NT2/D1 (cell line): ENCODE measurements around the gene CCS.

Experiments used
- DNase-seq: peaks from one replicate; pipeline ENCODE4 v3.0.0-alpha.2; 2011; ENCODE audit warnings: low read depth, low spot score
- H3K27me3 ChIP-seq: 2 replicates; pipeline ENCODE4 v1.6.0; 2011; ENCODE audit warnings: mild to moderate bottlenecking; ENCODE audit not compliant: insufficient read length, insufficient read depth
- H3K36me3 ChIP-seq: 2 replicates; pipeline ENCODE4 v1.6.1; 2011; ENCODE audit warnings: mild to moderate bottlenecking, low read length, mixed read lengths; ENCODE audit not compliant: insufficient read depth, insufficient read length
- H3K4me1 ChIP-seq: 2 replicates; pipeline ENCODE4 v1.5.1; 2011; ENCODE audit not compliant: insufficient read depth, insufficient read length
- H3K4me3 ChIP-seq: 2 replicates; pipeline ENCODE4 v1.5.1; 2011; ENCODE audit warnings: low read depth; ENCODE audit not compliant: insufficient read length
- H3K9ac ChIP-seq: 2 replicates; pipeline ENCODE4 v1.6.0; 2011; ENCODE audit warnings: low read depth; ENCODE audit not compliant: insufficient read length
- H3K9me3 ChIP-seq: 2 replicates; pipeline ENCODE4 v1.5.1; 2011; ENCODE audit warnings: mild to moderate bottlenecking, low read length; ENCODE audit not compliant: insufficient read depth
- SUZ12 ChIP-seq: IDR thresholded peaks from 2 replicates; pipeline ENCODE4 v1.6.1; 2011; ENCODE audit not compliant: insufficient read length, insufficient read depth; ENCODE audit errors: extremely low read depth
- YY1 ChIP-seq: IDR thresholded peaks from 2 replicates; pipeline ENCODE4 v1.6.1; 2011; ENCODE audit not compliant: insufficient read length, insufficient read depth
- ZNF274 ChIP-seq: IDR thresholded peaks from 2 replicates; pipeline ENCODE4 v1.6.1; 2011; ENCODE audit warnings: mild to moderate bottlenecking, low read depth, low read length

CCS gene

DNA sequence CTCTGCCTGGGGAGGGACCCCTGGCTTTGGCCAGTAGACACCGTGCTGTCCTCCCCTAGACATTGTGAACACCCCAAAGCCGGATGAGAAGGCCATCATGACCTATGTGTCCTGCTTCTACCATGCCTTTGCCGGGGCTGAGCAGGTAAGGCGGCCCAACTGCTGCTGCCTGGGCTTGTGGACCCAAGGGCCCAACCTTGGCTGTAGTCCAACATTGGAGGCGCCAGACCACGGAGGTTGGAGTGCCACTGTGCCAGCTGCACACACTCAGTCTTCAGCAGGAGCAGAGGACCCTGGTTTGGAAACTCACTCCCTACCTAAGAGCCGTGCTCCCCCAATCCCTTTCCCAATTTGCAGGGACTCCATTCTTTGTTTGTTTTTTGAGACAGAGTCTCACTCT, 36.9 kb upstream of the CCS start:
- Histone ChIP-seq H3K4me3 (no peak overlapping the region), H3K27me3 (no peaks in the 10 kb centered on the region), H3K4me1 (peaks cover 8% of the 10 kb centered on the region), H3K36me3 (no peaks in the 10 kb centered on the region), H3K9me3 (no peaks in the 10 kb centered on the region), H3K9ac (no peak overlapping the region)
- DNase-seq, result no peak
- TF ChIP-seq YY1 (no peak), ZNF274 (no peak), SUZ12 (no peak)

DNA sequence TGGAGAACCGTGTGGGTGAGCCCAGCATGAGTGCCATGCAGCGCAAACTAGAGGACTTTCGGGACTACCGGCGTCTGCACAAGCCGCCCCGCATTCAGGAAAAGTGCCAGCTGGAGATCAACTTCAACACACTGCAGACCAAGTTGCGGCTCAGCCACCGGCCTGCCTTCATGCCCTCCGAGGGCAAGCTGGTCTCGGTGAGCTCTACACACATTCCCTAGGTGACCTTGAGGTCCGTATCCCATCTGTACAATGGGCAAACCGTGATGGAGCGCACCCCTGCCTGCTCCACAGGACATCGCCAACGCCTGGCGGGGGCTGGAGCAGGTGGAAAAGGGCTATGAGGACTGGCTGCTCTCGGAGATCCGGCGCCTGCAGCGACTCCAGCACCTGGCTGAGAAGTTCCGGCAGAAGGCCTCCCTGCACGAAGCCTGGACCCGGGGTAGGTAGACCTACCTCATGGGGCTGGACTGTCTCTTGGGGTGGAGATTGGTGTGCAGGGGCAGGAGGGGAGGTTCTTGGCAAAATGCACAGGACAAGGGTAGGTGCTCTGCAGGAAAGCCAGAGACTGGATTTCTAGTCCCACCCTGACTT, 35.2 kb upstream of the CCS start:
- DNase-seq, result no peak
- no peaks in the 10 kb centered on the region for H3K27me3 ChIP-seq
- no peaks in the 10 kb centered on the region for H3K9me3 ChIP-seq
- peaks cover 4% of the 10 kb centered on the region for H3K4me1 ChIP-seq
- H3K36me3 ChIP-seq, result no peaks in the 10 kb centered on the region
- H3K4me3 ChIP-seq, result no peak overlapping the region
- no peak overlapping the region for H3K9ac ChIP-seq
- TF ChIP-seq SUZ12, result no peak
- no peak for TF ChIP-seq ZNF274
- TF ChIP-seq YY1, result no peak

DNA sequence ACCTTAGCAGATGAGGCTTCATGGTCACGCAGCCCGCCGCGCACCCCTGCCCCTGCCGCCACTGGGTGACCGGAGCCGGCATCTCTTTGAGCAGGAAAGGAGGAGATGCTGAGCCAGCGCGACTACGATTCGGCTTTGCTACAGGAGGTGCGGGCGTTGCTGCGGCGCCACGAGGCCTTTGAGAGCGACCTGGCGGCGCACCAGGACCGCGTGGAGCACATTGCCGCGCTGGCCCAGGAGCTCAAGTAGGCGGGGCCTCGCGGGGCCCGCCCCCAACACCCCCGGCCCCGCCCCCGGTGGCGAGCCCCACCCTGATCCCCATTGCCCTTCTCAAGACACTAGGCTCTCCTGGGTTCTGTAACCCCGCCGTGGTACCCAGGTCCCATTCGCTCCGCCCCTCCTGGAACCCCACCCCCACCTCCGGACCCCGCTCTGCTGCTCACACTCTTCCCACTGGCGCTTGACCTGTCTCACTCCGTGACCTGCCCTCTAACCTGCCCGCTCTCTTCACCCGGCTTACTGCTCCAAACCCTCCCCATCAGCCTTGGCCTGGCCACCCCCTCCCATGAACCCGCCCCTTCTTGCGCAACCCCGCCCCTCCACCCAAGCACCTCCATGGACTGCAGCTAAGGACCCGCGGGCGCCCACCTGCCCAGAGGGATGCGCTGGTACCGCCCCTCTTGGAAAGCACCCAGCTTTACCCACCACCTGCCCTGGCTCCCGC, 33.7 kb upstream of the CCS start:
- DNase-seq, result no peak
- Histone ChIP-seq H3K4me3 (no peak overlapping the region), H3K9ac (no peak overlapping the region), H3K36me3 (no peaks in the 10 kb centered on the region), H3K27me3 (no peaks in the 10 kb centered on the region), H3K9me3 (no peaks in the 10 kb centered on the region), H3K4me1 (peaks cover 4% of the 10 kb centered on the region)
- no peak for TF ChIP-seq ZNF274
- no peak for TF ChIP-seq SUZ12
- TF ChIP-seq YY1, result no peak

DNA sequence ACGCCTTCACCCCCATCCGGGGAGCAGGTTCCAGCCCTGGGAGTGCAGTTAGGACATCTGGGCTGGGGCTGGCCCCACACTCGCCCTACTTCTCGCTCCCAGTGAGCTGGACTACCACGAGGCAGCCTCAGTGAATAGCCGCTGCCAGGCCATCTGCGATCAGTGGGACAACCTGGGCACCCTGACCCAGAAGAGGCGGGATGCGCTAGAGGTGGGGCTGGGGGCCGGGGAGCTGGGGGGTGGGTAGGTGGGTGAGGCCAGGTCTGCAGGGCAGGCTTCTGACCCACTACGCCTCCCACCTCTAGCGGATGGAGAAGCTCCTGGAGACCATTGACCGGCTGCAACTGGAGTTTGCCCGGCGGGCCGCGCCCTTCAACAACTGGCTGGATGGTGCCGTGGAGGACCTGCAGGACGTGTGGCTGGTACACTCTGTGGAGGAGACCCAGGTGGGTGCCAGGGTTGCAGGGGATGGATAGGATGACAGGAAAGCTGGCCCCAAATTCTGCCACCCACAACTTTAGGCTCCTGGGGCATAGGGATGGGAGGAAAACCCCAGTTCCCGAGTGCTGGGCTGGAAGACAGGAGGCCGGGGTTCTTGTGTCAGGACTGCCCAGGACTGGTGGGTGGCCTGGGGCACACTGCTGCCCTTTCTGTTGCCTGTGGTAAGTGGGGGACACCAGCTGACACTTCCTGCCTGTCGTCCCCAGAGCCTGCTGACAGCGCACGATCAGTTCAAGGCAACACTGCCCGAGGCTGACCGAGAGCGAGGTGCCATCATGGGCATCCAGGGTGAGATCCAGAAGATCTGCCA, 32.9 kb upstream of the CCS start:
- Histone ChIP-seq H3K36me3 (no peaks in the 10 kb centered on the region), H3K9ac (no peak overlapping the region), H3K27me3 (no peaks in the 10 kb centered on the region), H3K4me1 (peaks cover 4% of the 10 kb centered on the region), H3K9me3 (no peaks in the 10 kb centered on the region), H3K4me3 (no peak overlapping the region)
- TF ChIP-seq ZNF274 (no peak), YY1 (no peak), SUZ12 (no peak)
- no peak for DNase-seq

DNA sequence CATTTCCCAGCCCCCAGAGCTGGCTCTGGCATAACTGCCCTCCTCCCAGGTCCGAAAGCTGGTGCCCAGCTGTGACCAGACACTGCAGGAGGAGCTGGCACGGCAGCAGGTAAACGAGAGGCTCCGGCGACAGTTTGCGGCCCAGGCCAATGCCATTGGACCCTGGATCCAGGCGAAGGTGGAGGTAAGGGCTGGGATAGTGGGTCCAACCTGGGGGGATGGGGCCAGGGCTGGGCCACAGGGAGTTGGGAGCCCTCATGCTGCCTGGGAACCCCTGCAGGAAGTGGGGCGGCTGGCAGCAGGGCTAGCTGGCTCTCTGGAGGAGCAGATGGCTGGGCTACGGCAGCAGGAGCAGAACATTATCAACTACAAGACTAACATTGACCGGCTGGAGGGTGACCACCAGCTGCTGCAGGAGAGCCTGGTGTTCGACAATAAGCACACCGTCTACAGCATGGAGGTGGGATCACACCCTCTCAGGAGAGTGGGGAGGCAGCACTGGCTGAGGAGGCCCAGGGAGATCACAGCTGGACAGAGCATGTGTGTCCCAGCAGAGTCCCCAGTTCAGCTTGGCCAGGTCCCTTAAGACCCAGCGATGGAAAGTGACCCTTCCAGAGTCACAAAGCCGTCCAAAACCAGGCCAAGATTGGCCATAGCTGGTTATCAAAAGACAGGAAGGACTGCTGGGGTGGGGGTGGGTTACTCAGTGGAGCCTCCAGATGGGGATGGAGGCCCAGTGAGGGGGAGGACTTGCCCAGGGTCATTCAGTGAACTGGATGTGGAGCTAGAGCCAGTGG, 31.6 kb upstream of the CCS start:
- Histone ChIP-seq H3K4me1 (peaks cover 4% of the 10 kb centered on the region), H3K4me3 (no peak overlapping the region), H3K9me3 (no peaks in the 10 kb centered on the region), H3K9ac (no peak overlapping the region), H3K36me3 (no peaks in the 10 kb centered on the region), H3K27me3 (no peaks in the 10 kb centered on the region)
- TF ChIP-seq ZNF274 (no peak), SUZ12 (no peak), YY1 (no peak)
- DNase-seq, result no peak

DNA sequence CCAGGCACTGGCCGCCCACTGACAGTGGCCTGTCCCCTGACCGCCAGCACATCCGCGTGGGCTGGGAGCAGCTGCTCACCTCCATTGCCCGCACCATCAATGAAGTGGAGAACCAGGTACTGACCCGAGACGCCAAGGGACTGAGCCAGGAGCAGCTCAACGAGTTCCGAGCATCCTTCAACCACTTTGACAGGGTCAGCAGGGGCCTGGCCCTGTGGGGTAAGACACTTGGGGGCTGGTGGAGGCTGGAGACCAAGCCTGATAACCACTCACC, 31.1 kb upstream of the CCS start:
- TF ChIP-seq ZNF274, result no peak
- no peak for TF ChIP-seq YY1
- no peak for TF ChIP-seq SUZ12
- no peaks in the 10 kb centered on the region for H3K36me3 ChIP-seq
- H3K4me1 ChIP-seq, result peaks cover 4% of the 10 kb centered on the region
- H3K27me3 ChIP-seq, result no peaks in the 10 kb centered on the region
- H3K9ac ChIP-seq, result no peak overlapping the region
- H3K9me3 ChIP-seq, result no peaks in the 10 kb centered on the region
- no peak overlapping the region for H3K4me3 ChIP-seq
- no peak for DNase-seq
